Rectal smooth muscle tissue (tissue), 1 donor: ENCODE measurements around the gene ZNF462.

Source experiments
- H3K27ac ChIP-seq: one replicate; pipeline ENCODE4 v1.7.0; 2013; ENCODE audit warnings: low read depth, low read length, inconsistent platforms
- H3K27me3 ChIP-seq: one replicate; pipeline ENCODE4 v1.7.0; 2013; ENCODE audit warnings: low read length; ENCODE audit not compliant: control insufficient read depth, insufficient read depth
- H3K36me3 ChIP-seq: one replicate; pipeline ENCODE4 v1.7.0; 2013; ENCODE audit warnings: low read length; ENCODE audit not compliant: control insufficient read depth, insufficient read depth
- H3K4me1 ChIP-seq: one replicate; pipeline ENCODE4 v1.7.0; 2013; ENCODE audit warnings: low read length; ENCODE audit not compliant: control insufficient read depth, insufficient read depth
- H3K4me3 ChIP-seq: one replicate; pipeline ENCODE4 v1.7.0; 2013; ENCODE audit warnings: low read length
- H3K9ac ChIP-seq: one replicate; pipeline ENCODE4 v1.7.0; 2013; ENCODE audit warnings: low read length

Gene ZNF462

DNA sequence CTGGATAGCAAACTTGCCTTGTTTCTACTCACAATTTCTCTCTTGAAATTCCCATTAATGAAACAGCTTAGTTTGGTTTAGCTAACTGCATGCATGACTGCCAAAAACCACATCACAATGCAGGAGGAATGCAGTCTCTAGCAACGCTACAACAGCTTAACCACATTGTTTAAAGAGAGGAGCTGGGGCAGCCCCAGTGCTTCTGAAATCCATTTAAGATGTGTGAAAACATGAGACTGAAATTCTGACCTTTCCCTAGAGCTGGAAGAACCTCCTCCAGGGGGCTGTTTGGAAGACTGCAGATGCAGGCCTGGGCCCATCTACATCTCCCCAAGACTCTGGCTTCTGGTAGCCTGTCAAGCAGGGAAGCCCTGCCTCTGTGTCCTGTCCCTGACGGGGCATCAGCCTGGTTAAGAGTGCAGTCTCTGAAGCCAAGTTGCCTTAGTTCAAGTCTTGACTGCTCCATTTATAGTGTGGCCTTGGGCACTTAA, 157.1 kb downstream of the ZNF462 start:
- peaks cover 9% of the 10 kb centered on the region for H3K4me1 ChIP-seq
- no peak overlapping the region for H3K4me3 ChIP-seq

GRCh38 chr9:107024193-107024592, 161.2 kb downstream of the ZNF462 start:
- Histone ChIP-seq H3K4me1 (peaks cover 7% of the 10 kb centered on the region), H3K4me3 (no peak overlapping the region), H3K27me3 (no peaks in the 10 kb centered on the region), H3K36me3 (no peaks in the 10 kb centered on the region), H3K9ac (no peak overlapping the region), H3K27ac (no peak overlapping the region)

More for the DNA sequence above, 157.1 kb downstream of the ZNF462 start:
- H3K27ac ChIP-seq = peak overlapping the region; percentile 46
- H3K27me3 ChIP-seq = no peaks in the 10 kb centered on the region
- H3K9ac ChIP-seq = no peak overlapping the region
- H3K36me3 ChIP-seq = no peaks in the 10 kb centered on the region

DNA sequence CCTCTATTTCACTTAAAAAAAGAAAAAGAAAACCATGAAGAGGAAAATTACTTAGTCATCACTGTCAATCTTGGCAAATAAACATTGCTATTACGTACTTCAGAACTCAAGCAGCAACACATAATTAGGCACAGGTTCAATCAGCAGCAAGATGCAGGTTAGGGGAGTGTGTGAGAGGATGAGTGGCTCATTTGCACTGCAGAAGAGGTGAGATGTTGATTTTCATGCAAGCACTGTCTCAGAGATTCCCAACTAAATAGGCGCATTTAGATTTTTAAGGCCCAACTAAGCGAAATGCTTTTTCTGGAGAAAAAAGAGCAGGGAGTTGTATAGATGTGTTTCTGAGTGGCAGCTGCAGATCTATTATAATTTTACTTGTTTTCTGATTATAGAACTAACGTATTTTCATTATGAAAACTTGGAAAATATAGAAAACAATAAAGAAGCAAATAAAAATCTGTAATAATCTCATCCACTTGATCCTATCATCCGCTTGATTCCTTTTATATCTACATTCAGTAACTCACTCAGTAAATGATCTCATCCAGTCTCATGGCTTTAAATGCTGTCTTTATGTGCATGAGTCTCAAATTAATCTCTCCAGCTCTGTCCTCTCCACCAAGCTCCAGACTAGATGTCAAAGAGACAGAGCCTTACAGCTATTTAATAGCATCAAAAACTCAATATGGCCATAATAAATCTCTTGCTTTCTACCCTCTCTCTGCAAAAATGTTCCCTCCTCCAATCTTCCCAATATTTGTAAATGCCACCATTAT, 162.5 kb downstream of the ZNF462 start:
- Histone ChIP-seq H3K36me3 (no peaks in the 10 kb centered on the region), H3K4me1 (no peaks in the 10 kb centered on the region), H3K27ac (no peak overlapping the region)

DNA sequence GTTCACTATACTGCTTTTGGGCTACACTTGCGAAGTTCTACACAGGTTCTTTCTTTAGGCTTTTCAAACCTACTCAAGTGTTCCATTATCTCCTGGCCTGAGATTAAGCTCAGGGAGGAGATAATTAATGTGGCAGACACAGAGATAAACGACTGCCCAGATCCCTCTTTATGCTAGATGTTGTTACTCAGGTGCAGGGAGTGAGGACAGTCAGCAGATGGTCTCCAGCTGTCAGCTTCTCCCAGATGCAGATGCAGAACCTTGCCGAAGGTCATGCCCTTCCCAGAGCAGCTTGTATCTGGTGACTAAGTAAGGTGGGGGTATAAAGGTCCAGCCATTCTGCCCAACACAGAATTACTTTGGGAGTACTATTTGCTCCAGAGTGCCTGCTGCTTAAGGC, 166.2 kb downstream of the ZNF462 start:
- Histone ChIP-seq H3K9ac (no peak overlapping the region), H3K27ac (no peak overlapping the region), H3K36me3 (no peaks in the 10 kb centered on the region), H3K4me1 (no peaks in the 10 kb centered on the region), H3K27me3 (no peaks in the 10 kb centered on the region), H3K4me3 (no peak overlapping the region)

More for the DNA sequence above, 162.5 kb downstream of the ZNF462 start:
- Histone ChIP-seq H3K9ac (no peak overlapping the region), H3K27me3 (no peaks in the 10 kb centered on the region), H3K4me3 (no peak overlapping the region)

- no peak overlapping the region for H3K9ac ChIP-seq
- H3K36me3 ChIP-seq = no peaks in the 10 kb centered on the region
Observed at GRCh38 chr9:107033966-107034365, 171.0 kb downstream of the ZNF462 start.

GRCh38 chr9:107034831-107035230, 171.9 kb downstream of the ZNF462 start:
- H3K9ac ChIP-seq = no peak overlapping the region

More at GRCh38 chr9:107033966-107034365, 171.0 kb downstream of the ZNF462 start:
- Histone ChIP-seq H3K27me3 (no peaks in the 10 kb centered on the region), H3K27ac (no peak overlapping the region), H3K4me3 (no peak overlapping the region), H3K4me1 (no peaks in the 10 kb centered on the region)

DNA sequence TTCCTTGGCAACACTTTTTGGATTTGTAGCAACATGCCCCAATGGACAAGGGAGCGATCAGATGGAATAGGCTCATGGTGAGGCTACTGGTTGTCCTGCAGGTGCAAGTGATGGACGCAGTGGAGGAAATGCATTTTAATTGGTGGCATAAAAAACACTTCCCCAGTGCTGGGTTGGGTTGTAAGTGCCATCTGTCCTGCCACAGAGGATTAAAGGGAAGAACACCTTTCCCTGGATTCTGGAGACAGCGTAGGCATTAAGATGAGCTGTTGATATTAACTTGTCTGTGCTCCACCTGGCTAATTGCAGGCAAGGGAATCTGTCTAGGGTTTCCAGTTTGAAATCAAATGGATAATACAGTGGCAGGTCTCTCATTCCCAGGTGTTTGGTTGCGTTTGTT, 173.4 kb downstream of the ZNF462 start:
- no peaks in the 10 kb centered on the region for H3K36me3 ChIP-seq
- H3K27me3 ChIP-seq = no peaks in the 10 kb centered on the region
- no peak overlapping the region for H3K9ac ChIP-seq
- no peak overlapping the region for H3K27ac ChIP-seq
- H3K4me3 ChIP-seq = no peak overlapping the region
- H3K4me1 ChIP-seq = no peaks in the 10 kb centered on the region

More at GRCh38 chr9:107034831-107035230, 171.9 kb downstream of the ZNF462 start:
- Histone ChIP-seq H3K4me3 (no peak overlapping the region), H3K27ac (no peak overlapping the region), H3K4me1 (no peaks in the 10 kb centered on the region), H3K36me3 (no peaks in the 10 kb centered on the region), H3K27me3 (no peaks in the 10 kb centered on the region)

DNA sequence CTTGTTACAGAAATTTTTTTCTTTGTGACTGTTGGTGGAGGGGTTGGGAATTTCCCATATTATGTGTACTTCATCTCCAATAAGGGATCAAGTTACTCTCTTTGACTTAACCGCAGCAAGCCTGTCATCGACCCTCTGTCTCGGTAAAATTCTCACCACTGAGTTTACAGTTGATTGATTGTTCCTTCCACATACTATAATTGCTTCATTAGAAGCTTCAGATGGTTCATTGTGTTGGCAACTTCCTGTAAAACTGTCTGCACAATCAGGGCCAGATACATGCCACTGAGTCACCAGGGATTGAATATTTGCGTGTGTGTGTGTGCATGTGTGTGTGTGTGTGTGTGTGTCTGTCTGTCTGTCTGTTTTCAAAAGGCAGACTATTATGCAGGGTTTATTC, 176.6 kb downstream of the ZNF462 start:
- no peak overlapping the region for H3K4me3 ChIP-seq
- H3K27ac ChIP-seq = no peak overlapping the region
- no peak overlapping the region for H3K9ac ChIP-seq
- H3K4me1 ChIP-seq = no peaks in the 10 kb centered on the region
- H3K27me3 ChIP-seq = no peaks in the 10 kb centered on the region
- no peaks in the 10 kb centered on the region for H3K36me3 ChIP-seq

- Histone ChIP-seq H3K9ac (no peak overlapping the region), H3K36me3 (no peaks in the 10 kb centered on the region), H3K27ac (no peak overlapping the region), H3K4me1 (no peaks in the 10 kb centered on the region), H3K4me3 (no peak overlapping the region), H3K27me3 (no peaks in the 10 kb centered on the region)
Observed at GRCh38 chr9:107042606-107043005, 179.6 kb downstream of the ZNF462 start.

DNA sequence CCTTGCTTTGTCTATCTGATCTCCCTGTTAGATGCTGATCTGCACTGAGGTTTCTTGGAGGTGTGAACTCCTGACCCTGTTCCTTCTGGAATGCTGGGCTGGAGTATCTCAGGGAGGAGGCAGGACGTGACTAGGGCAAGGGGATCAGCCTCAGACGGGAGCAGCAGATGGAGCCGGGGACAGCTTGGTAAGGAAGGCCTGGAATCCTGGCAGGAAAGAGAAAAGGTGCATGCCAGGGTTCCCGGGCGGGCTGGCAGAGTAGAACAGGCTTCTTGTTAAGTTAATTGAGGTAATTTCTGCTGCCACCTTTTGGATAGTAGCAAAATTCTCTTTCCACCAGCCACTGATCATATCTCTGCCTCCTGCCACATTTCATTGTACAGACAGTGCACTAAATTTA, 180.9 kb downstream of the ZNF462 start:
- Histone ChIP-seq H3K27ac (no peak overlapping the region), H3K9ac (no peak overlapping the region), H3K4me3 (no peak overlapping the region), H3K36me3 (no peaks in the 10 kb centered on the region), H3K4me1 (no peaks in the 10 kb centered on the region), H3K27me3 (no peaks in the 10 kb centered on the region)

- no peaks in the 10 kb centered on the region for H3K27me3 ChIP-seq
- no peaks in the 10 kb centered on the region for H3K4me1 ChIP-seq
- H3K4me3 ChIP-seq = no peak overlapping the region
- H3K27ac ChIP-seq = no peak overlapping the region
- no peaks in the 10 kb centered on the region for H3K36me3 ChIP-seq
- no peak overlapping the region for H3K9ac ChIP-seq
Observed at GRCh38 chr9:107044872-107045271, 181.9 kb downstream of the ZNF462 start.

GRCh38 chr9:107046692-107047091, 183.7 kb downstream of the ZNF462 start:
- Histone ChIP-seq H3K4me1 (no peaks in the 10 kb centered on the region), H3K4me3 (no peak overlapping the region)

More at GRCh38 chr9:107046692-107047091, 183.7 kb downstream of the ZNF462 start:
- Histone ChIP-seq H3K36me3 (no peaks in the 10 kb centered on the region), H3K27ac (no peak overlapping the region), H3K27me3 (no peaks in the 10 kb centered on the region), H3K9ac (no peak overlapping the region)
